Activated naive CD8-positive, alpha-beta T cell (primary cell): Measurements from ENCODE around the gene UBE2O.

Experiments
- H3K27ac Mint-ChIP-seq: one replicate; pipeline ENCODE4 v1.8.0; 2021; ENCODE audit warnings: mixed read lengths
- H3K27me3 Mint-ChIP-seq: one replicate; pipeline ENCODE4 v1.8.0; 2021; ENCODE audit warnings: mixed read lengths
- H3K36me3 Mint-ChIP-seq: one replicate; pipeline ENCODE4 v1.8.0; 2021; ENCODE audit warnings: mixed read lengths
- H3K4me1 Mint-ChIP-seq: one replicate; pipeline ENCODE4 v1.8.0; 2021; ENCODE audit warnings: low read depth, mixed read lengths
- H3K4me3 Mint-ChIP-seq: one replicate; pipeline ENCODE4 v1.8.0; 2021; ENCODE audit warnings: mild to moderate bottlenecking, mixed read lengths
- H3K9me3 Mint-ChIP-seq: one replicate; pipeline ENCODE4 v1.8.0; 2021; ENCODE audit warnings: low read depth, mixed read lengths

The UBE2O gene

GRCh38 chr17:76492123-76492988 lies 39.4 kb upstream of the UBE2O start:
- Mint-ChIP-seq H3K4me1 (peaks cover 32% of the 10 kb centered on the region), H3K9me3 (no peaks in the 10 kb centered on the region), H3K36me3 (no peaks in the 10 kb centered on the region), H3K27ac (peak overlapping the region; percentile 86), H3K27me3 (no peaks in the 10 kb centered on the region), H3K4me3 (peak overlapping the region; percentile 71)

GRCh38 chr17:76491271-76492122 lies 38.5 kb upstream of the UBE2O start:
- Mint-ChIP-seq H3K4me1 (peaks cover 32% of the 10 kb centered on the region), H3K9me3 (no peaks in the 10 kb centered on the region), H3K27ac (peak overlapping the region; percentile 64), H3K27me3 (no peaks in the 10 kb centered on the region), H3K4me3 (peak overlapping the region; percentile 46), H3K36me3 (no peaks in the 10 kb centered on the region)

- Mint-ChIP-seq H3K27me3 (no peaks in the 10 kb centered on the region), H3K9me3 (no peaks in the 10 kb centered on the region), H3K4me1 (peaks cover 32% of the 10 kb centered on the region), H3K36me3 (no peaks in the 10 kb centered on the region), H3K27ac (no peak overlapping the region), H3K4me3 (no peak overlapping the region)
Measured at GRCh38 chr17:76490112-76490710, 37.3 kb upstream of the UBE2O start.

- H3K9me3 Mint-ChIP-seq, result no peaks in the 10 kb centered on the region
- H3K4me3 Mint-ChIP-seq, result no peak overlapping the region
- peaks cover 2% of the 10 kb centered on the region for H3K36me3 Mint-ChIP-seq
- H3K4me1 Mint-ChIP-seq, result peaks cover 18% of the 10 kb centered on the region
- H3K27ac Mint-ChIP-seq, result no peak overlapping the region
- H3K27me3 Mint-ChIP-seq, result no peaks in the 10 kb centered on the region
Measured at GRCh38 chr17:76487451-76488192, 34.7 kb upstream of the UBE2O start.

- Mint-ChIP-seq H3K4me3 (no peak overlapping the region), H3K9me3 (no peaks in the 10 kb centered on the region), H3K4me1 (peaks cover 10% of the 10 kb centered on the region)
Measured at GRCh38 chr17:76485569-76485968, 32.6 kb upstream of the UBE2O start.

GRCh38 chr17:76484228-76484725 lies 31.3 kb upstream of the UBE2O start:
- Mint-ChIP-seq H3K4me1 (peaks cover 12% of the 10 kb centered on the region), H3K4me3 (no peak overlapping the region), H3K27me3 (no peaks in the 10 kb centered on the region), H3K36me3 (peaks cover 4% of the 10 kb centered on the region), H3K9me3 (no peaks in the 10 kb centered on the region), H3K27ac (no peak overlapping the region)

More at GRCh38 chr17:76485569-76485968, 32.6 kb upstream of the UBE2O start:
- Mint-ChIP-seq H3K36me3 (peaks cover 4% of the 10 kb centered on the region), H3K27ac (no peak overlapping the region), H3K27me3 (no peaks in the 10 kb centered on the region)

GRCh38 chr17:76481071-76481655 lies 28.2 kb upstream of the UBE2O start:
- no peaks in the 10 kb centered on the region for H3K9me3 Mint-ChIP-seq
- no peak overlapping the region for H3K4me3 Mint-ChIP-seq
- peaks cover 4% of the 10 kb centered on the region for H3K36me3 Mint-ChIP-seq
- H3K27me3 Mint-ChIP-seq, result no peaks in the 10 kb centered on the region
- H3K27ac Mint-ChIP-seq, result no peak overlapping the region
- H3K4me1 Mint-ChIP-seq, result peaks cover 12% of the 10 kb centered on the region

- H3K27ac Mint-ChIP-seq, result peak overlapping the region; percentile 5
- no peaks in the 10 kb centered on the region for H3K27me3 Mint-ChIP-seq
- H3K4me3 Mint-ChIP-seq, result no peak overlapping the region
- peaks cover 4% of the 10 kb centered on the region for H3K36me3 Mint-ChIP-seq
- H3K4me1 Mint-ChIP-seq, result peaks cover 12% of the 10 kb centered on the region
- H3K9me3 Mint-ChIP-seq, result no peaks in the 10 kb centered on the region
Measured at GRCh38 chr17:76480632-76481031, 27.7 kb upstream of the UBE2O start.

- H3K27ac Mint-ChIP-seq, result no peak overlapping the region
Measured at GRCh38 chr17:76479515-76480060, 26.6 kb upstream of the UBE2O start.

GRCh38 chr17:76478730-76479514 lies 26.0 kb upstream of the UBE2O start:
- H3K36me3 Mint-ChIP-seq, result peaks cover 2% of the 10 kb centered on the region
- no peaks in the 10 kb centered on the region for H3K9me3 Mint-ChIP-seq
- no peak overlapping the region for H3K27ac Mint-ChIP-seq
- no peaks in the 10 kb centered on the region for H3K27me3 Mint-ChIP-seq
- peaks cover 12% of the 10 kb centered on the region for H3K4me1 Mint-ChIP-seq
- H3K4me3 Mint-ChIP-seq, result no peak overlapping the region

More at GRCh38 chr17:76479515-76480060, 26.6 kb upstream of the UBE2O start:
- peaks cover 12% of the 10 kb centered on the region for H3K4me1 Mint-ChIP-seq
- no peaks in the 10 kb centered on the region for H3K27me3 Mint-ChIP-seq
- peaks cover 4% of the 10 kb centered on the region for H3K36me3 Mint-ChIP-seq
- no peaks in the 10 kb centered on the region for H3K9me3 Mint-ChIP-seq
- H3K4me3 Mint-ChIP-seq, result no peak overlapping the region

GRCh38 chr17:76478097-76478496 lies 25.1 kb upstream of the UBE2O start:
- no peaks in the 10 kb centered on the region for H3K9me3 Mint-ChIP-seq
- peaks cover 12% of the 10 kb centered on the region for H3K4me1 Mint-ChIP-seq
- H3K4me3 Mint-ChIP-seq, result no peak overlapping the region
- H3K27me3 Mint-ChIP-seq, result no peaks in the 10 kb centered on the region
- peaks cover 2% of the 10 kb centered on the region for H3K36me3 Mint-ChIP-seq
- H3K27ac Mint-ChIP-seq, result no peak overlapping the region

- Mint-ChIP-seq H3K27ac (no peak overlapping the region), H3K27me3 (no peaks in the 10 kb centered on the region), H3K36me3 (peaks cover 2% of the 10 kb centered on the region), H3K4me3 (no peak overlapping the region), H3K9me3 (no peaks in the 10 kb centered on the region), H3K4me1 (peaks cover 12% of the 10 kb centered on the region)
Measured at GRCh38 chr17:76477576-76477975, 24.6 kb upstream of the UBE2O start.

- Mint-ChIP-seq H3K4me3 (no peak overlapping the region), H3K9me3 (no peaks in the 10 kb centered on the region), H3K27me3 (no peaks in the 10 kb centered on the region), H3K27ac (no peak overlapping the region), H3K36me3 (no peaks in the 10 kb centered on the region), H3K4me1 (peaks cover 8% of the 10 kb centered on the region)
Measured at GRCh38 chr17:76476736-76477135, 23.8 kb upstream of the UBE2O start.
